GM18511 (cell line): Measurements from ENCODE around the gene C2orf49.
"Not testable (repeated sequence)": the region's sequence is repeated elsewhere in the genome, so short reads cannot be mapped to it uniquely, and the experiment has no call there.

Source experiments
- ATAC-seq: cut with Tn5 transposase; IDR thresholded peaks from one replicate; pipeline ENCODE4 v1.9.1; 2021; ENCODE audit warnings: mild to moderate bottlenecking, moderate library complexity; ENCODE audit not compliant: unreplicated experiment

C2orf49 gene

GRCh38 chr2:105320651-105321215 lies 16.6 kb upstream of the C2orf49 start:
- ATAC-seq = no peak

- no peak for ATAC-seq
Observed at GRCh38 chr2:105321875-105322646, 15.3 kb upstream of the C2orf49 start.

GRCh38 chr2:105323111-105323510 lies 14.2 kb upstream of the C2orf49 start:
- peak; percentile 41 for ATAC-seq

- no peak for ATAC-seq
Observed at GRCh38 chr2:105324101-105324500, 13.2 kb upstream of the C2orf49 start.

- no peak for ATAC-seq
Observed at GRCh38 chr2:105324732-105325131, 12.6 kb upstream of the C2orf49 start.

GRCh38 chr2:105325389-105325963 lies 11.9 kb upstream of the C2orf49 start:
- no peak for ATAC-seq

GRCh38 chr2:105327271-105327670 lies 10.1 kb upstream of the C2orf49 start:
- ATAC-seq = not testable (repeated sequence)

GRCh38 chr2:105327690-105328089 lies 9.7 kb upstream of the C2orf49 start:
- ATAC-seq = no peak

GRCh38 chr2:105328281-105329196 lies 8.8 kb upstream of the C2orf49 start:
- ATAC-seq = peak; percentile 30

GRCh38 chr2:105329197-105329554 lies 8.2 kb upstream of the C2orf49 start:
- peak; percentile 23 for ATAC-seq

GRCh38 chr2:105329561-105330495 lies 7.5 kb upstream of the C2orf49 start, which contains the start of gene TGFBRAP1:
TGFBRAP1 (minus strand) TSS chr2:105329735; CDS start chr2:105308301, 21,434 bp downstream.
- ATAC-seq = peak; percentile 83

GRCh38 chr2:105330681-105331375 lies 6.5 kb upstream of the C2orf49 start:
- ATAC-seq = no peak

- ATAC-seq = no peak
Observed at GRCh38 chr2:105334211-105334610, 3.1 kb upstream of the C2orf49 start.

- ATAC-seq = no peak
Observed at GRCh38 chr2:105335469-105335868, 1.9 kb upstream of the C2orf49 start.

- ATAC-seq = no peak
Observed at GRCh38 chr2:105336786-105337121, 586 bp upstream of the C2orf49 start.

- ATAC-seq = peak; percentile 37
Observed at GRCh38 chr2:105338020-105338385, 663 bp downstream of the C2orf49 start.

- no peak for ATAC-seq
Observed at GRCh38 chr2:105339414-105339813, 2.1 kb downstream of the C2orf49 start.

GRCh38 chr2:105344704-105345345 lies 7.5 kb downstream of the C2orf49 start:
- no peak for ATAC-seq

GRCh38 chr2:105357122-105357521 lies 19.8 kb downstream of the C2orf49 start:
- no peak for ATAC-seq
